Erythroblast (primary cell): ENCODE results near the gene ITPR1.

Source experiments
- GATA1 ChIP-seq: IDR thresholded peaks from 2 replicates; pipeline ENCODE4 v1.6.1; 2011; ENCODE audit warnings: low read depth, mild to moderate bottlenecking, control low read depth, low read length, moderate library complexity
- POLR2A ChIP-seq: IDR thresholded peaks from 2 replicates; pipeline ENCODE4 v1.6.1; 2011; ENCODE audit warnings: mild to moderate bottlenecking, low read length

- TF ChIP-seq POLR2A (no peak), GATA1 (no peak)
Observed at GRCh38 chr3:4689021-4689420, 195.9 kb downstream of the ITPR1 start.
